Stimulated activated CD4-positive, alpha-beta T cell treated with anti-CD3 and anti-CD28 coated beads, Interleukin-1b, Interleukin-23, amount 100 ng/mL, for 24 hours (primary cell): Measurements from ENCODE around the gene TCF21.
"Not testable (repeated sequence)": the region's sequence is repeated elsewhere in the genome, so short reads cannot be mapped to it uniquely, and the experiment has no call there.

Experiments used
- DNase-seq, 4 experiments: peaks; one replicate each; pipeline ENCODE4 v3.0.0-alpha.2; 2020; ENCODE audit warnings: low read depth in 4 of 4, low spot score in 1 of 4

Gene TCF21

DNA sequence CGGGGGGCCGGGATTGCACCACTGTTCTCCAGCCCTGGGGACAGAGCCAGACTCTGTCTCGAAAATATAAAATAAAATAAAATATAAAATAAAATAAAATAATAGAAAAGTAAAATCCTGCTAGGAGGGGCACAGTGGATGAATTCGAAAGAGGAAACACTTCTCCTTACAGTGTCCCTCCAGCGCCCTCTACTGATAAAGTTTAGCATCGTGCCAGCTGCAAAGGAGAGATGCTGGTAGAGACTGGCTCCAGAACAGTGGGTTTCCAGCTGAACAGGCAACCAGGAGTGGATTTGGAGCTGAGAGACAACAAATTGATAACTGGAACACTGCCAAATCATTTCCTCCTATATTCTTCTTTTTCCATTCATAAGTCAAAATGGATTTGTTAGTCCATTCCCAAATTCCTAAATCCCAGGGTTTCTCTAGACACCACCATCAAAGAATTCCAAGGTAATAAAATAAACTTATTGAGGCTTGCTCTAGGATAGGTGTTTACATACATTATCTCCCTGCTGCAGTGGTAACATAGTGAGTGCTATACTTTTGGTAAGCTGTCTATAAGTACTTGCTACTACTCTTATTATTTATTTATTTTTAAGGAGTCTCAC, 32.4 kb downstream of the TCF21 start:
- peak; percentile 19 to 65 (median 51) for DNase-seq

DNA sequence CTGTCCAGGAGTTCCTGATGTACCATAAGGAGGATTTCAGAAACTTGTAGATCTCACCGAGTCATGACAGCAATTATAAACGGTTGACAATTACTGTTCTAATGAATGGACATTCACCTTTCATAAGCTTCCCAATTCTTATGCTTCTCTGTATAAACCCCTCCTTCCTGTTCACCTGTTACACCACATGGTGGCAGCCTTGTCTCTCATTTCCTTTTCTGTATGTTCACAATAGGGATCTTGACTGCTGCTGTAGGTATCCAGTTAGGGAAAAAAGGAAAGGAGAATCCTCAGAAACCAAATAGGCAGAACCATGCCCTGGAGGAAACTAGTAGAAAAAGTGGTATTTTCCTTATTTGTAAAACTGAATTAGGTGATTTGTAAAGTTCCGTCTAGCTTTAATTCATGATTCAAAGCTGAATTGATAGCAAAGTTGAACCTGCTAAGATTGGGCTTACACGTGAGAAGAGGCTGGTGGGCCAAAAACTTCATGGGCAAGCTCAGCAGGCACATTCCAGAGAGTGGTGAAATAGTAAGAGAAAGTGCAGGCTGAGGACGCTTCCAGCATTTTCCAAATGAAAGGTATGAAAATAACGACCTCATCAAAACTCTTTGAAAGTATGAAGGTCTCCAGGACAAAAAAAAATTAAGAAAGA, 35.2 kb downstream of the TCF21 start:
- DNase-seq, result peak; percentile 6 to 21 (median 14)

- DNase-seq, result not testable (repeated sequence)
Observed at GRCh38 chr6:133931221-133931620, 42.3 kb downstream of the TCF21 start.

GRCh38 chr6:133936352-133936751, 47.4 kb downstream of the TCF21 start:
- not testable (repeated sequence) for DNase-seq

DNA sequence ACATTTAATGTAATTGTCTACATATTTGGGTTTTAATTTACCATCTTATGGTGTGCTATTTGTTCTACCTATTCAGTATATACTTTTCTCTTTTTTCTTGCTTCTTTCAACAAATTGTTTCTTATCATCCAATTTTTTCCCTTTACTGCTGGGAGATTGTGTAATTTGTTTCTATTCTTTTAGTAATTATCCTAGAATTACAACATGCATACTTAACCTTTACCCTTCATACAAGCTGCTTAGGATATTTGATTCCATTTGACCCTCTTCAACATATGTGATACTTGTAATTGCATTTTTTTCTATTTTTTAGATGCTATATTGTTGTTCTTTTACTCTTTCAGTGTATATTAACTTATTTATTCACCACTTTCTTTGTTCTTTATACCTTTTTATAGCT, 49.0 kb downstream of the TCF21 start:
- DNase-seq, result no peak

DNA sequence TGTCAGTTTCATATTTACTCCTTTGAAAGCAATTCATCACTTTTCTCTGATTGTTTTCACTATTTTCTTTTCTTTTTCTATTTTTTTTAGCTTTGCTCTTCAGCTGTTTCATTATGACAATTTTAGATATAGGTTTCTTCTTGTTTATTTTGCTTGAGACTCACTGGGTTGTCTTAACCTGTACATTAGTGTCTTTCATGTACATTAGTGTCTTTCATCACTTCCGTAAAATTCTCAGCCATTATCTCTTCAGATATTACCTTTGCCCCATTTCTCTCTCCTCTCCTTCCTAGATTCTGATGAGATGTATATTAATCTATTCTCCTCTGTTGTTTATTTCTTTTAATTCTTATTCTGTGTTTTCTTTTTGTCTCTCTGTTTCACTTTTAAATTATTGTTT, 49.6 kb downstream of the TCF21 start:
- no peak for DNase-seq

- no peak for DNase-seq
Observed at GRCh38 chr6:133939778-133940667, 51.1 kb downstream of the TCF21 start.
